ENCODE results near the gene ARHGAP26. TPM values are rescaled to one million over a fixed set of nuclear protein-coding genes. Genes with fewer than 3 reads are reported as not detected.

ARHGAP26 gene
- total RNA-seq, 1 donor, result 7.6 TPM

- Histone ChIP-seq H2AFZ (ENCODE audit: low read length) (no peak overlapping the region), H3K9me3 (ENCODE audit: low read depth, low read length) (no peaks in the 10 kb centered on the region), H4K20me1 (ENCODE audit: insufficient read depth, low read length) (no peaks in the 10 kb centered on the region), H3K79me2 (ENCODE audit: insufficient read depth, low read length) (no peaks in the 10 kb centered on the region), H3K4me2 (ENCODE audit: insufficient read depth, low read length) (no peak overlapping the region), H3K36me3 (ENCODE audit: insufficient read depth, low read length) (no peaks in the 10 kb centered on the region), H3K4me3 (ENCODE audit: insufficient read depth, low read length) (no peak overlapping the region), H3K27ac (ENCODE audit: low read depth, low read length) (no peak overlapping the region), H3K27me3 (ENCODE audit: insufficient read depth, low read length) (no peaks in the 10 kb centered on the region), H3K4me1 (ENCODE audit: insufficient read depth, low read length) (no peaks in the 10 kb centered on the region)
- TF ChIP-seq CTCF (IDR thresholded peaks at IDR 0.05; ENCODE audit: extremely low read depth, low read depth, low read length), result no peak
- DNase-seq (ENCODE audit: insufficient read length, low spot score, missing footprints), result peak; percentile 27
Measured at GRCh38 chr5:142856269-142856782, 86.1 kb downstream of the ARHGAP26 start.

GRCh38 chr5:142857405-142857804 lies 87.2 kb downstream of the ARHGAP26 start:
- no peak overlapping the region for H3K4me2 ChIP-seq (ENCODE audit: insufficient read depth, low read length)
- no peak overlapping the region for H3K4me3 ChIP-seq (ENCODE audit: insufficient read depth, low read length)
- H3K27me3 ChIP-seq (ENCODE audit: insufficient read depth, low read length), result no peaks in the 10 kb centered on the region
- TF ChIP-seq CTCF (IDR thresholded peaks at IDR 0.05; ENCODE audit: extremely low read depth, low read depth, low read length), result no peak
- no peaks in the 10 kb centered on the region for H3K79me2 ChIP-seq (ENCODE audit: insufficient read depth, low read length)
- no peak overlapping the region for H3K27ac ChIP-seq (ENCODE audit: low read depth, low read length)
- DNase-seq (ENCODE audit: insufficient read length, low spot score, missing footprints), result no peak
- no peaks in the 10 kb centered on the region for H4K20me1 ChIP-seq (ENCODE audit: insufficient read depth, low read length)
- H2AFZ ChIP-seq (ENCODE audit: low read length), result no peak overlapping the region
- no peaks in the 10 kb centered on the region for H3K9me3 ChIP-seq (ENCODE audit: low read depth, low read length)
- no peaks in the 10 kb centered on the region for H3K4me1 ChIP-seq (ENCODE audit: insufficient read depth, low read length)
- no peaks in the 10 kb centered on the region for H3K36me3 ChIP-seq (ENCODE audit: insufficient read depth, low read length)

- Histone ChIP-seq H3K9me3 (ENCODE audit: low read depth, low read length) (no peaks in the 10 kb centered on the region), H4K20me1 (ENCODE audit: insufficient read depth, low read length) (no peaks in the 10 kb centered on the region), H3K36me3 (ENCODE audit: insufficient read depth, low read length) (no peaks in the 10 kb centered on the region), H3K27ac (ENCODE audit: low read depth, low read length) (no peak overlapping the region), H3K4me1 (ENCODE audit: insufficient read depth, low read length) (no peaks in the 10 kb centered on the region), H3K4me3 (ENCODE audit: insufficient read depth, low read length) (no peak overlapping the region), H3K79me2 (ENCODE audit: insufficient read depth, low read length) (no peaks in the 10 kb centered on the region), H2AFZ (ENCODE audit: low read length) (no peak overlapping the region), H3K4me2 (ENCODE audit: insufficient read depth, low read length) (no peak overlapping the region), H3K27me3 (ENCODE audit: insufficient read depth, low read length) (no peaks in the 10 kb centered on the region)
- DNase-seq (ENCODE audit: insufficient read length, low spot score, missing footprints), result no peak
- TF ChIP-seq CTCF (IDR thresholded peaks at IDR 0.05; ENCODE audit: extremely low read depth, low read depth, low read length), result no peak
Measured at GRCh38 chr5:142859037-142859436, 88.9 kb downstream of the ARHGAP26 start.

- Histone ChIP-seq H3K36me3 (ENCODE audit: insufficient read depth, low read length) (no peaks in the 10 kb centered on the region), H3K27me3 (ENCODE audit: insufficient read depth, low read length) (no peaks in the 10 kb centered on the region), H4K20me1 (ENCODE audit: insufficient read depth, low read length) (no peaks in the 10 kb centered on the region), H3K4me2 (ENCODE audit: insufficient read depth, low read length) (no peak overlapping the region), H3K4me1 (ENCODE audit: insufficient read depth, low read length) (no peaks in the 10 kb centered on the region), H2AFZ (ENCODE audit: low read length) (no peak overlapping the region), H3K9me3 (ENCODE audit: low read depth, low read length) (no peaks in the 10 kb centered on the region), H3K4me3 (ENCODE audit: insufficient read depth, low read length) (no peak overlapping the region), H3K79me2 (ENCODE audit: insufficient read depth, low read length) (no peaks in the 10 kb centered on the region), H3K27ac (ENCODE audit: low read depth, low read length) (no peak overlapping the region)
- no peak for TF ChIP-seq CTCF (IDR thresholded peaks at IDR 0.05; ENCODE audit: extremely low read depth, low read depth, low read length)
- peak; percentile 17 for DNase-seq (ENCODE audit: insufficient read length, low spot score, missing footprints)
Measured at GRCh38 chr5:142860270-142860669, 90.1 kb downstream of the ARHGAP26 start.
